WTC11 (cell line): ENCODE data around the gene DNAH1. TPM values are rescaled to one million over a fixed set of nuclear protein-coding genes. Genes with fewer than 3 reads are reported as not detected.

Experiments
- ATAC-seq: fragments of 200-7000 bp; cut with Tn5 transposase; 2 replicates; pipeline ENCODE4 v1.10.0; 2021; ENCODE audit warnings: mild to moderate bottlenecking, moderate library complexity
- CTCF ChIA-PET: fragments of 300-600 bp; sonication (Branson Sonifier 250); formaldehyde crosslinking; loops from one replicate; lab custom pipeline; 2021; ENCODE audit warnings: antibody characterized with exemption; lab: Charles Lee
- POLR2A ChIA-PET: fragments of 350-600 bp; sonication (Branson Sonifier 250); formaldehyde crosslinking; loops from one replicate; lab custom pipeline; 2021; ENCODE audit warnings: antibody characterized with exemption; lab: Charles Lee
- DNase-seq: peaks from one replicate; pipeline ENCODE4 v3.0.0; 2021; ENCODE audit warnings: low spot score
- H3K27ac Mint-ChIP-seq: 2 replicates; pipeline ENCODE4 v1.8.0; 2021; ENCODE audit warnings: mixed read lengths
- H3K27me3 Mint-ChIP-seq: 2 replicates; pipeline ENCODE4 v1.8.0; 2021; ENCODE audit warnings: low read depth, mild to moderate bottlenecking, moderate library complexity, mixed read lengths
- H3K36me3 Mint-ChIP-seq: 2 replicates; pipeline ENCODE4 v1.8.0; 2021; ENCODE audit warnings: mixed read lengths
- H3K4me1 Mint-ChIP-seq: 2 replicates; pipeline ENCODE4 v1.8.0; 2022; ENCODE audit warnings: mixed read lengths
- H3K4me3 Mint-ChIP-seq: 2 replicates; pipeline ENCODE4 v1.8.0; 2021; ENCODE audit warnings: mild to moderate bottlenecking, moderate library complexity, mixed read lengths
- H3K9me3 Mint-ChIP-seq: 2 replicates; pipeline ENCODE4 v1.8.0; 2021; ENCODE audit warnings: mixed read lengths
- CREM ChIP-seq: sonication (generic); formaldehyde crosslinking; IDR thresholded peaks from 2 replicates; pipeline ENCODE4 v1.8.1; 2022; ENCODE audit warnings: mild to moderate bottlenecking, missing genetic modification reagents, moderate library complexity
- ELF4 ChIP-seq: sonication (generic); formaldehyde crosslinking; IDR thresholded peaks from 2 replicates; pipeline ENCODE4 v1.8.1; 2022; ENCODE audit warnings: low read depth, mild to moderate bottlenecking, moderate library complexity, missing genetic modification reagents
- IRF1 ChIP-seq: sonication (generic); formaldehyde crosslinking; IDR thresholded peaks from 2 replicates; pipeline ENCODE4 v1.8.0; 2023; ENCODE audit warnings: missing genetic modification reagents
- JAZF1 ChIP-seq: fragments of 250-450 bp; sonication (Bioruptor Pico); IDR thresholded peaks from 2 replicates; pipeline ENCODE4 v1.9.0; 2021; ENCODE audit warnings: moderate library complexity, mild to moderate bottlenecking, inconsistent platforms
- NFE2L1 ChIP-seq: sonication (generic); formaldehyde crosslinking; IDR thresholded peaks from 2 replicates; pipeline ENCODE4 v1.8.1; 2023; ENCODE audit warnings: missing genetic modification reagents
- RELA ChIP-seq: sonication (generic); formaldehyde crosslinking; IDR thresholded peaks from 2 replicates; pipeline ENCODE4 v1.8.1; 2022; ENCODE audit warnings: missing genetic modification reagents, mild to moderate bottlenecking, borderline replicate concordance
- SMAD4 ChIP-seq: sonication (generic); formaldehyde crosslinking; IDR thresholded peaks from 2 replicates; pipeline ENCODE4 v1.8.0; 2022; ENCODE audit warnings: mild to moderate bottlenecking, missing genetic modification reagents
- SOX15 ChIP-seq: fragments of 250-450 bp; sonication (Bioruptor Pico); IDR thresholded peaks from 2 replicates; pipeline ENCODE4 v1.9.0; 2021; ENCODE audit warnings: mild to moderate bottlenecking
- SP1 ChIP-seq: sonication (generic); formaldehyde crosslinking; conservative IDR thresholded peaks from 2 replicates; pipeline ENCODE4 v1.8.1; 2022; ENCODE audit warnings: missing genetic modification reagents
- ZNF121 ChIP-seq: sonication (generic); formaldehyde crosslinking; IDR thresholded peaks from 2 replicates; pipeline ENCODE4 v1.8.0; 2023; ENCODE audit warnings: missing genetic modification reagents
- ZNF219 ChIP-seq: sonication (generic); formaldehyde crosslinking; IDR thresholded peaks from 2 replicates; pipeline ENCODE4 v1.8.0; 2023; ENCODE audit warnings: missing genetic modification reagents, mild to moderate bottlenecking, borderline replicate concordance
- ZNF512 ChIP-seq: sonication (generic); formaldehyde crosslinking; IDR thresholded peaks from 2 replicates; pipeline ENCODE4 v1.8.1; 2022; ENCODE audit warnings: missing genetic modification reagents, borderline replicate concordance
- ZSCAN18 ChIP-seq: fragments of 250-450 bp; sonication (Bioruptor Pico); IDR thresholded peaks from 2 replicates; pipeline ENCODE4 v2.1.2; 2022; ENCODE audit warnings: mild to moderate bottlenecking, moderate library complexity
- total RNA-seq: library from RNA; stranded (reverse); gene quantifications from 3 replicates; pipeline ENCODE4 v1.2.3, GENCODE V29; 2021
- TF ChIP-seq, protein P1 (sequence below): sonication (generic); formaldehyde crosslinking; IDR thresholded peaks from 2 replicates; pipeline ENCODE4 v1.8.1; 2022; ENCODE audit warnings: low read depth, missing genetic modification reagents, borderline replicate concordance
- TF ChIP-seq, protein P2 (sequence below): sonication (generic); formaldehyde crosslinking; IDR thresholded peaks from 2 replicates; pipeline ENCODE4 v1.8.1; 2023; ENCODE audit warnings: mild to moderate bottlenecking, missing genetic modification reagents, moderate library complexity
- TF ChIP-seq, protein P3 (sequence below): fragments of 200-600 bp; IDR thresholded peaks from 2 replicates; pipeline ENCODE4 v1.8.0; 2022; ENCODE audit warnings: antibody characterized with exemption
- TF ChIP-seq, protein P4 (sequence below): sonication (generic); formaldehyde crosslinking; conservative IDR thresholded peaks from 2 replicates; pipeline ENCODE4 v1.8.1; 2023; ENCODE audit warnings: mild to moderate bottlenecking, low read depth, missing genetic modification reagents, moderate library complexity

Gene DNAH1
- total RNA-seq, 1 experiment from 2014 or later = 1.5 TPM

GRCh38 chr3:52347716-52348635, 31.9 kb downstream of the DNAH1 start (continued):
- TF ChIP-seq SOX15 (CRISPR knock-in tag) = no peak
- TF ChIP-seq RELA (CRISPR knock-in tag) = no peak
- TF ChIP-seq ZSCAN18 = no peak
- TF ChIP-seq NFE2L1 (CRISPR knock-in tag) = no peak
- TF ChIP-seq IRF1 (CRISPR knock-in tag) = no peak
- no peak for TF ChIP-seq ZNF121 (CRISPR knock-in tag)
- TF ChIP-seq ELF4 (CRISPR knock-in tag) = no peak
- TF ChIP-seq, protein P1, sequence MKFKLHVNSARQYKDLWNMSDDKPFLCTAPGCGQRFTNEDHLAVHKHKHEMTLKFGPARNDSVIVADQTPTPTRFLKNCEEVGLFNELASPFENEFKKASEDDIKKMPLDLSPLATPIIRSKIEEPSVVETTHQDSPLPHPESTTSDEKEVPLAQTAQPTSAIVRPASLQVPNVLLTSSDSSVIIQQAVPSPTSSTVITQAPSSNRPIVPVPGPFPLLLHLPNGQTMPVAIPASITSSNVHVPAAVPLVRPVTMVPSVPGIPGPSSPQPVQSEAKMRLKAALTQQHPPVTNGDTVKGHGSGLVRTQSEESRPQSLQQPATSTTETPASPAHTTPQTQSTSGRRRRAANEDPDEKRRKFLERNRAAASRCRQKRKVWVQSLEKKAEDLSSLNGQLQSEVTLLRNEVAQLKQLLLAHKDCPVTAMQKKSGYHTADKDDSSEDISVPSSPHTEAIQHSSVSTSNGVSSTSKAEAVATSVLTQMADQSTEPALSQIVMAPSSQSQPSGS (CRISPR knock-in tag) = no peak
- TF ChIP-seq, protein P2, sequence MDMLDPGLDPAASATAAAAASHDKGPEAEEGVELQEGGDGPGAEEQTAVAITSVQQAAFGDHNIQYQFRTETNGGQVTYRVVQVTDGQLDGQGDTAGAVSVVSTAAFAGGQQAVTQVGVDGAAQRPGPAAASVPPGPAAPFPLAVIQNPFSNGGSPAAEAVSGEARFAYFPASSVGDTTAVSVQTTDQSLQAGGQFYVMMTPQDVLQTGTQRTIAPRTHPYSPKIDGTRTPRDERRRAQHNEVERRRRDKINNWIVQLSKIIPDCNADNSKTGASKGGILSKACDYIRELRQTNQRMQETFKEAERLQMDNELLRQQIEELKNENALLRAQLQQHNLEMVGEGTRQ (CRISPR knock-in tag) = no peak
- TF ChIP-seq, all 79 proteins: peak for 0

- Mint-ChIP-seq H3K27me3 (no peaks in the 10 kb centered on the region), H3K4me1 (no peaks in the 10 kb centered on the region)
- no peak for DNase-seq
- TF ChIP-seq, protein P3, sequence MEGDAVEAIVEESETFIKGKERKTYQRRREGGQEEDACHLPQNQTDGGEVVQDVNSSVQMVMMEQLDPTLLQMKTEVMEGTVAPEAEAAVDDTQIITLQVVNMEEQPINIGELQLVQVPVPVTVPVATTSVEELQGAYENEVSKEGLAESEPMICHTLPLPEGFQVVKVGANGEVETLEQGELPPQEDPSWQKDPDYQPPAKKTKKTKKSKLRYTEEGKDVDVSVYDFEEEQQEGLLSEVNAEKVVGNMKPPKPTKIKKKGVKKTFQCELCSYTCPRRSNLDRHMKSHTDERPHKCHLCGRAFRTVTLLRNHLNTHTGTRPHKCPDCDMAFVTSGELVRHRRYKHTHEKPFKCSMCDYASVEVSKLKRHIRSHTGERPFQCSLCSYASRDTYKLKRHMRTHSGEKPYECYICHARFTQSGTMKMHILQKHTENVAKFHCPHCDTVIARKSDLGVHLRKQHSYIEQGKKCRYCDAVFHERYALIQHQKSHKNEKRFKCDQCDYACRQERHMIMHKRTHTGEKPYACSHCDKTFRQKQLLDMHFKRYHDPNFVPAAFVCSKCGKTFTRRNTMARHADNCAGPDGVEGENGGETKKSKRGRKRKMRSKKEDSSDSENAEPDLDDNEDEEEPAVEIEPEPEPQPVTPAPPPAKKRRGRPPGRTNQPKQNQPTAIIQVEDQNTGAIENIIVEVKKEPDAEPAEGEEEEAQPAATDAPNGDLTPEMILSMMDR = no peak
- TF ChIP-seq ZNF512 = no peak
- no peak for TF ChIP-seq SP1 (CRISPR knock-in tag)
- no peak for TF ChIP-seq ZNF219 (CRISPR knock-in tag)
- TF ChIP-seq ELF4 (CRISPR knock-in tag) = no peak
- TF ChIP-seq, protein P4, sequence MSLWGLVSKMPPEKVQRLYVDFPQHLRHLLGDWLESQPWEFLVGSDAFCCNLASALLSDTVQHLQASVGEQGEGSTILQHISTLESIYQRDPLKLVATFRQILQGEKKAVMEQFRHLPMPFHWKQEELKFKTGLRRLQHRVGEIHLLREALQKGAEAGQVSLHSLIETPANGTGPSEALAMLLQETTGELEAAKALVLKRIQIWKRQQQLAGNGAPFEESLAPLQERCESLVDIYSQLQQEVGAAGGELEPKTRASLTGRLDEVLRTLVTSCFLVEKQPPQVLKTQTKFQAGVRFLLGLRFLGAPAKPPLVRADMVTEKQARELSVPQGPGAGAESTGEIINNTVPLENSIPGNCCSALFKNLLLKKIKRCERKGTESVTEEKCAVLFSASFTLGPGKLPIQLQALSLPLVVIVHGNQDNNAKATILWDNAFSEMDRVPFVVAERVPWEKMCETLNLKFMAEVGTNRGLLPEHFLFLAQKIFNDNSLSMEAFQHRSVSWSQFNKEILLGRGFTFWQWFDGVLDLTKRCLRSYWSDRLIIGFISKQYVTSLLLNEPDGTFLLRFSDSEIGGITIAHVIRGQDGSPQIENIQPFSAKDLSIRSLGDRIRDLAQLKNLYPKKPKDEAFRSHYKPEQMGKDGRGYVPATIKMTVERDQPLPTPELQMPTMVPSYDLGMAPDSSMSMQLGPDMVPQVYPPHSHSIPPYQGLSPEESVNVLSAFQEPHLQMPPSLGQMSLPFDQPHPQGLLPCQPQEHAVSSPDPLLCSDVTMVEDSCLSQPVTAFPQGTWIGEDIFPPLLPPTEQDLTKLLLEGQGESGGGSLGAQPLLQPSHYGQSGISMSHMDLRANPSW (CRISPR knock-in tag) = no peak
- no peak for TF ChIP-seq CREM (CRISPR knock-in tag)
- no peak for TF ChIP-seq JAZF1 (CRISPR knock-in tag)
- TF ChIP-seq SMAD4 = no peak
- TF ChIP-seq, all 79 proteins: peak for 0
- Mint-ChIP-seq H3K9me3 (no peaks in the 10 kb centered on the region), H3K27ac (no peak overlapping the region), H3K4me3 (no peak overlapping the region), H3K36me3 (no peaks in the 10 kb centered on the region)
- POLR2A ChIA-PET = interaction anchor here (1.2 kb wide), 1 partner anchor 36 kb away, joined by 3 read pairs; no protein-coding TSS in a partner anchor
- ATAC-seq = no peak
- CTCF ChIA-PET = interaction anchor here (0.7 to 3.8 kb wide), 3 partner anchors 10 to 37 kb away, joined by 3 to 26 read pairs (median 18); no protein-coding TSS in a partner anchor
Measured at GRCh38 chr3:52349131-52349530, 33.0 kb downstream of the DNAH1 start.
